Omental fat pad (tissue), 4 donors: Measurements from ENCODE around the gene LEP. TPM values are rescaled to one million over a fixed set of nuclear protein-coding genes. Genes with fewer than 3 reads are reported as not detected.

Source experiments
- ATAC-seq: fragments of 150-250 bp; one replicate; pipeline ENCODE4 v1.9.1; 2016; ENCODE audit warnings: mild to moderate bottlenecking, moderate library complexity; ENCODE audit not compliant: low FRiP score
- DNase-seq: peaks from one replicate; pipeline ENCODE4 v3.0.0-alpha.2; 2019; ENCODE audit warnings: low spot score
- CTCF ChIP-seq, 3 donors: fragments of 450-650 bp; IDR thresholded peaks; one replicate each; pipeline ENCODE4 v1.5.1; 2016 to 2017; ENCODE audit warnings: antibody characterized with exemption in 3 of 3, mild to moderate bottlenecking in 3 of 3, moderate library complexity in 2 of 3
- total RNA-seq, 4 donors: library from RNA; depleted of rRNA; stranded (reverse); fragments of >200 nt; gene quantifications; one replicate each; pipeline ENCODE4 v1.1.0, GENCODE V29; 2016

Gene LEP
- total RNA-seq, 4 donors from 2014 or later = 12.3 to 715 (median 292) TPM

- DNase-seq = no peak
- no peak for TF ChIP-seq CTCF (IDR thresholded peaks at IDR 0.05)
- no peak for ATAC-seq
These were observed 29.5 kb upstream of the LEP start for GRCh38 chr7:128211626-128212025.

- TF ChIP-seq CTCF (IDR thresholded peaks at IDR 0.05) = no peak
- DNase-seq (no peak), ATAC-seq (no peak)
These were observed 26.6 kb upstream of the LEP start for GRCh38 chr7:128214463-128214862.

- ATAC-seq (no peak), DNase-seq (no peak)
- TF ChIP-seq CTCF (IDR thresholded peaks at IDR 0.05) = no peak
These were observed 25.8 kb upstream of the LEP start for GRCh38 chr7:128215281-128215680.

- TF ChIP-seq CTCF (IDR thresholded peaks at IDR 0.05) = no peak
- DNase-seq = no peak
- no peak for ATAC-seq
These were observed 25.3 kb upstream of the LEP start for GRCh38 chr7:128215739-128216138.

GRCh38 chr7:128217030-128217805, 23.9 kb upstream of the LEP start:
- no peak for TF ChIP-seq CTCF (IDR thresholded peaks at IDR 0.05)
- ATAC-seq (no peak), DNase-seq (no peak)

GRCh38 chr7:128217967-128218652, 23.0 kb upstream of the LEP start:
- DNase-seq (no peak), ATAC-seq (no peak)
- TF ChIP-seq CTCF (IDR thresholded peaks at IDR 0.05) = no peak

- ATAC-seq (no peak), DNase-seq (no peak)
- no peak for TF ChIP-seq CTCF (IDR thresholded peaks at IDR 0.05)
These were observed 21.4 kb upstream of the LEP start for GRCh38 chr7:128219636-128220035.
